IPS-NIHi11 (cell line): ENCODE measurements around the gene TANC1.
A peak's percentile ranks its signal among the peaks of the same experiment; 100 is the strongest.
"Not testable (repeated sequence)": the region's sequence is repeated elsewhere in the genome, so short reads cannot be mapped to it uniquely, and the experiment has no call there.

ENCODE experiments used
- DNase-seq: peaks from one replicate; pipeline ENCODE4 v3.0.0; 2012; ENCODE audit warnings: mixed read lengths, low spot score

The TANC1 gene

GRCh38 chr2:159140070-159140769 is 171.8 kb downstream of the TANC1 start:
- no peak for DNase-seq

- DNase-seq = not testable (repeated sequence)
Measured at GRCh38 chr2:159140821-159141220, 172.4 kb downstream of the TANC1 start.

- DNase-seq = no peak
Measured at GRCh38 chr2:159144776-159145614, 176.6 kb downstream of the TANC1 start.

- no peak for DNase-seq
Measured at GRCh38 chr2:159145745-159146354, 177.4 kb downstream of the TANC1 start.

GRCh38 chr2:159146996-159147666 is 178.7 kb downstream of the TANC1 start:
- DNase-seq = peak; percentile 64

GRCh38 chr2:159147690-159148089 is 179.2 kb downstream of the TANC1 start:
- no peak for DNase-seq

- no peak for DNase-seq
Measured at GRCh38 chr2:159148901-159149300, 180.5 kb downstream of the TANC1 start.

- DNase-seq = no peak
Measured at GRCh38 chr2:159149747-159150146, 181.3 kb downstream of the TANC1 start.

- DNase-seq = no peak
Measured at GRCh38 chr2:159150280-159150746, 181.9 kb downstream of the TANC1 start.

- no peak for DNase-seq
Measured at GRCh38 chr2:159151198-159152127, 183.0 kb downstream of the TANC1 start.

GRCh38 chr2:159152128-159152778 is 183.8 kb downstream of the TANC1 start:
- DNase-seq = no peak

- no peak for DNase-seq
Measured at GRCh38 chr2:159153063-159153462, 184.6 kb downstream of the TANC1 start.

- no peak for DNase-seq
Measured at GRCh38 chr2:159153463-159153862, 185.0 kb downstream of the TANC1 start.

- no peak for DNase-seq
Measured at GRCh38 chr2:159153951-159154350, 185.5 kb downstream of the TANC1 start.

GRCh38 chr2:159154366-159154765 is 185.9 kb downstream of the TANC1 start:
- no peak for DNase-seq

GRCh38 chr2:159155320-159155719 is 186.9 kb downstream of the TANC1 start:
- DNase-seq = peak; percentile 58

GRCh38 chr2:159155791-159156190 is 187.4 kb downstream of the TANC1 start:
- DNase-seq = no peak

GRCh38 chr2:159156834-159157233 is 188.4 kb downstream of the TANC1 start:
- no peak for DNase-seq

- DNase-seq = no peak
Measured at GRCh38 chr2:159157361-159158209, 189.1 kb downstream of the TANC1 start.

- DNase-seq = no peak
Measured at GRCh38 chr2:159160412-159160811, 192.0 kb downstream of the TANC1 start.
